Upper lobe of left lung (tissue), 4 donors: ENCODE results near the gene OR2L2.

ENCODE experiments used
- POLR2A ChIP-seq, 4 donors: fragments of 450-650 bp; IDR thresholded peaks; one replicate each; pipeline ENCODE4 v1.5.1; 2016 to 2017; ENCODE audit warnings: antibody characterized with exemption in 4 of 4, mild to moderate bottlenecking in 2 of 4
- POLR2AphosphoS5 ChIP-seq, 2 donors: sonication (generic); formaldehyde crosslinking; IDR thresholded peaks; one replicate each; pipeline ENCODE4 v1.5.1; 2017; ENCODE audit warnings: antibody characterized with exemption in 2 of 2
- TF ChIP-seq, protein P1 (sequence below), 6 experiments: fragments of 450-650 bp in 4 of 6; fragments of 200-600 bp in 2 of 6; sonication (generic) in 2 of 6; IDR thresholded peaks; one replicate each; pipeline ENCODE4 v1.5.1; 2016 to 2019; ENCODE audit warnings: antibody characterized with exemption in 6 of 6

DNA sequence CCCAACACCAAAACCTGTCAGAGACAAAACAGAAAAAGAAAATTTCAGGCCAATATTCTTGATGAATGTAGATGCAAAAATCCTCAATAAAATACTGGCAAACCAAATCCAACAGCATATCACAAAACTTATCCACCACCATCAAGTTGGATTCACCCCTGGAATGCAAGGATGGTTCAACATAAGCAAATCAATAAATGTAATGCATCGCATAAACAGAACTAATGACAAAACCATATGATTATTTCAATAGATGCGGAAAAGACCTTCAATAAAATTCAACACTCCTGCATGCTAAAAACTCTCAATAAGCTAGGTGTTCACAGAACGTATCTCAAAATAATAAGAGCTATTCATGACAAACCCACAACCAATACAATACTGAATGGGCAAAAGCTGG, 20.2 kb upstream of the OR2L2 start:
- TF ChIP-seq, protein P1, sequence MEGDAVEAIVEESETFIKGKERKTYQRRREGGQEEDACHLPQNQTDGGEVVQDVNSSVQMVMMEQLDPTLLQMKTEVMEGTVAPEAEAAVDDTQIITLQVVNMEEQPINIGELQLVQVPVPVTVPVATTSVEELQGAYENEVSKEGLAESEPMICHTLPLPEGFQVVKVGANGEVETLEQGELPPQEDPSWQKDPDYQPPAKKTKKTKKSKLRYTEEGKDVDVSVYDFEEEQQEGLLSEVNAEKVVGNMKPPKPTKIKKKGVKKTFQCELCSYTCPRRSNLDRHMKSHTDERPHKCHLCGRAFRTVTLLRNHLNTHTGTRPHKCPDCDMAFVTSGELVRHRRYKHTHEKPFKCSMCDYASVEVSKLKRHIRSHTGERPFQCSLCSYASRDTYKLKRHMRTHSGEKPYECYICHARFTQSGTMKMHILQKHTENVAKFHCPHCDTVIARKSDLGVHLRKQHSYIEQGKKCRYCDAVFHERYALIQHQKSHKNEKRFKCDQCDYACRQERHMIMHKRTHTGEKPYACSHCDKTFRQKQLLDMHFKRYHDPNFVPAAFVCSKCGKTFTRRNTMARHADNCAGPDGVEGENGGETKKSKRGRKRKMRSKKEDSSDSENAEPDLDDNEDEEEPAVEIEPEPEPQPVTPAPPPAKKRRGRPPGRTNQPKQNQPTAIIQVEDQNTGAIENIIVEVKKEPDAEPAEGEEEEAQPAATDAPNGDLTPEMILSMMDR (IDR thresholded peaks at IDR 0.05), result no peak
- no peak for TF ChIP-seq POLR2A (IDR thresholded peaks at IDR 0.05)
- no peak for TF ChIP-seq POLR2AphosphoS5 (IDR thresholded peaks at IDR 0.05)
